Gastrocnemius medialis (tissue), 4 donors: ENCODE results near the gene NRARP. TPM values are rescaled to one million over a fixed set of nuclear protein-coding genes. Genes with fewer than 3 reads are reported as not detected.

Experiments
- ATAC-seq, 2 donors: fragments of 150-250 bp; one replicate each; pipeline ENCODE4 v1.9.1; 2016
- DNase-seq, 2 donors: peaks; one replicate each; pipeline ENCODE4 v3.0.0-alpha.2; 2019
- H3K27ac ChIP-seq, 4 donors: fragments of 200-600 bp; sonication (generic); 1 replicate in 1 of 4; 2 replicates in 3 of 4; pipeline ENCODE4 v1.5.1; 2016 to 2018; ENCODE audit warnings: mild to moderate bottlenecking in 2 of 4, moderate library complexity in 1 of 4
- H3K27me3 ChIP-seq, 3 donors: fragments of 200-600 bp; sonication (generic) in 2 of 3; 1 replicate in 1 of 3; 2 replicates in 2 of 3; pipeline versions ENCODE4 v1.5.1 to v1.6.0; 2016 to 2019; ENCODE audit warnings: mild to moderate bottlenecking in 1 of 3, moderate library complexity in 1 of 3
- H3K36me3 ChIP-seq, 2 donors: fragments of 200-600 bp; sonication (generic) in 1 of 2; one replicate each; pipeline ENCODE4 v1.5.1; 2017 to 2018
- H3K4me1 ChIP-seq, 2 donors: fragments of 200-600 bp; sonication (generic) in 1 of 2; one replicate each; pipeline ENCODE4 v1.5.1; 2016 to 2017; ENCODE audit warnings: mild to moderate bottlenecking in 2 of 2
- H3K4me3 ChIP-seq, 4 donors: fragments of 200-600 bp; sonication (generic) in 3 of 4; 1 replicate in 1 of 4; 2 replicates in 3 of 4; pipeline ENCODE4 v1.5.1; 2016 to 2019; ENCODE audit warnings: mild to moderate bottlenecking in 2 of 4
- H3K9me3 ChIP-seq, 3 donors: fragments of 200-600 bp; sonication (generic) in 2 of 3; 1 replicate in 1 of 3; 2 replicates in 2 of 3; pipeline ENCODE4 v1.5.1; 2016 to 2019
- CTCF ChIP-seq, 5 experiments: fragments of 450-650 bp in 3 of 5; fragments of 200-600 bp in 2 of 5; sonication (generic) in 2 of 5; IDR thresholded peaks in 4 of 5; conservative IDR thresholded peaks in 1 of 5; 1 replicate in 4 of 5; 2 replicates in 1 of 5; pipeline ENCODE4 v1.5.1; 2016 to 2019; ENCODE audit warnings: antibody characterized with exemption in 5 of 5, mild to moderate bottlenecking in 3 of 5, moderate library complexity in 3 of 5
- POLR2A ChIP-seq, 2 donors: fragments of 450-650 bp; IDR thresholded peaks; one replicate each; pipeline ENCODE4 v1.6.1; 2017; ENCODE audit warnings: antibody characterized with exemption in 2 of 2, mild to moderate bottlenecking in 2 of 2, moderate library complexity in 2 of 2
- in situ Hi-C, 4 donors: fragments of 200-750 bp; cut with MboI; loops; one replicate each; pipeline versions ENCODE4 v1.15.0 to v1.8.0; 2017; ENCODE audit warnings: low sequenced_read_pairs in 4 of 4
- intact Hi-C: fragments of 100-400 bp; cut with DNase I; formaldehyde crosslinking; loops from one replicate; pipeline ENCODE4 v1.15.1; 2023; ENCODE audit warnings: low total_unique reads
- total RNA-seq, 4 donors: library from RNA; depleted of rRNA; stranded (reverse); fragments of >200 nt; gene quantifications; one replicate each; pipeline versions ENCODE4 v1.1.0 to v1.2.3, GENCODE V29; 2016

Gene NRARP
- total RNA-seq, 4 donors from 2014 or later = 1.9 to 5.4 (median 3.4) TPM

DNA sequence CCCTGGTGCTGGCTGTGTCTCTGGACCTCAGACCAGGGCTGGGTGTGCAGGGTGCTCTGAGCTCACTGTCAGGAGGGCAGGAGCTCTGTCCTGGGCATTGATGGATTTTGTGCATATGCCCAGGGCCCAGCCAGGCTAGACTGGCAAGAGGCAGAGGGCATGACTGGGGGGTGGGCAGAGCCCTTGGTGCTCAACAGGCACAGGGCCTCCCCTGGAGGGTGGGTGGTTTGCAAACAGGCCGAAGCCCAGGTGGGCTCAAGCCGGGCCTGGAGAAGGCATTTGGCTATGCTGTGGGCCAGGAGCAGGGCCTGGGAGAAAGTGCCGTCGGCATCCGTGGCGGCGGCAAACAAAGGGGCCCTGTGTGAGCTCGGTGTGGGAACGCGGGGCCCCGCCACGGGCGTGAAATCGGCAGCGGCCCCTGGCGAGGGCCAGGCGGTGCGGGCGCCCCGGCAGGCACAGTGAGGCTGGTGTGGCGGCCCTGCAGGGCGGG, 1.9 kb upstream of the NRARP start:
- TF ChIP-seq POLR2A (IDR thresholded peaks at IDR 0.05) (no peak), CTCF (IDR thresholded peaks at IDR 0.05 in 4 of 5, conservative IDR thresholded peaks at IDR 0.05 in 1 of 5) (no peak)
- Histone ChIP-seq H3K27ac (peak overlapping the region in 2 of 4 donors; percentile 78 to 80), H3K4me1 (peaks cover 22 to 33% of the 10 kb centered on the region in 2 donors), H3K36me3 (no peaks in the 10 kb centered on the region), H3K4me3 (no peak overlapping the region), H3K9me3 (no peaks in the 10 kb centered on the region), H3K27me3 (peaks cover 40 to 46% (median 42%) of the 10 kb centered on the region in 3 donors)
- in situ Hi-C loops = no loop called here
- intact Hi-C loops = no loop called here
- ATAC-seq (no peak), DNase-seq (no peak)

- no peak for TF ChIP-seq POLR2A (IDR thresholded peaks at IDR 0.05)
- Histone ChIP-seq H3K27ac (peak overlapping the region; percentile 60 to 81 (median 72)), H3K4me3 (peak overlapping the region in 3 of 4 donors; percentile 43 to 55 (median 47)), H3K9me3 (no peaks in the 10 kb centered on the region), H3K27me3 (peaks cover 44 to 49% (median 47%) of the 10 kb centered on the region in 3 donors), H3K36me3 (no peaks in the 10 kb centered on the region), H3K4me1 (peaks cover 22 to 33% of the 10 kb centered on the region in 2 donors)
- in situ Hi-C loops (no loop called here), intact Hi-C loops (no loop called here)
- ATAC-seq = no peak
- no peak for DNase-seq
These were observed 1.3 kb upstream of the NRARP start for GRCh38 chr9:137303151-137303892.

- in situ Hi-C loops = no loop called here
- Histone ChIP-seq H3K9me3 (no peaks in the 10 kb centered on the region), H3K27ac (peak overlapping the region; percentile 60 to 81 (median 72)), H3K4me3 (peak overlapping the region; percentile 43 to 55 (median 47)), H3K4me1 (peaks cover 22 to 33% of the 10 kb centered on the region in 2 donors), H3K27me3 (peaks cover 47 to 52% (median 51%) of the 10 kb centered on the region in 3 donors), H3K36me3 (no peaks in the 10 kb centered on the region)
- TF ChIP-seq POLR2A (IDR thresholded peaks at IDR 0.05) (no peak), CTCF (IDR thresholded peaks at IDR 0.05 in 4 of 5, conservative IDR thresholded peaks at IDR 0.05 in 1 of 5) (peak in 4 of 5 experiments; percentile 24 to 55 (median 43))
- intact Hi-C loops = no loop called here
- ATAC-seq (peak; percentile 3 to 11), DNase-seq (no peak)
These were observed 529 bp upstream of the NRARP start for GRCh38 chr9:137302449-137303150.

DNA sequence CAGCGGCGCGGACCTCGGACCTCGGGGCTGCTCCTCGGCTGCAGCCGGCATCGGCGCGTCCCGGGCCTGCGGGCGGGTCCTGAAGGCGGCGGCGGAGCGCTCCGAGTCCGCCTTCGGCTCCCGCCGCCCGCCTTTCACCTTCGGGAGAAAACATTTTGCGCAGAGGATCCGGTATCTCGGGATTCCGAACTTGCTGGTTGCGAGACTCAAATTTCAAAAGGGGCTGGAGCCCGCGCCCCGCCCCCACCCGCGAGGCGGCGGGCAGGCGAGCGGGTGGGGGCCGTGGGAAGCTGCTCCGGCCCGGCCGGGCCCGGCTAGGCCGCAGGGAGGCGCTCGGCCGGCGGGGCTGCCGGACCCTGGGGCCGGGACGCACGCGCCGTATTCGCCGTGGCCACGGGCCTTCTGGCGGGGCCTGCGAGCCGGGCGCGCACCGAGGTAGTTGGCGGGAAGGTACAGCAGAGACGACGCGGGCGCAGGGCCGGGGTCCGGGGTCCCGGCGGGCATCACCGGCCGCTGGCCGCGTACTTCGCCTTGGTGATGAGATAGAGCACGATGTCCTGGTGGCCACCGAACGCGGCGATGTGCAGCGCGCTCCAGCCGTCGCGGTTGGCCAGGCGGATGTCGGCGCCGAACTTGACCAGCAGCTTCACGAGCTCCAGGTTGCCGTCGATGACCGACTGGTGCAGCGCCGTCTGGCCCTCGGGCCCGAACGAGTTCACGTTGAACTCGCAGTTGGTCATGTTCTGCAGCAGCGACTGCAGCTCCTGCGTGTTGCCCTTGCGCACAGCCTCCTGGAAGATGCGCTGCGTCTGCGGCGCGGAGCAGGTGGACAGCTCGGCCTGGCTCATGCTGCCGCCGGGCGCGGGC, 757 bp downstream of the NRARP start:
- peak overlapping the region; percentile 27 to 81 (median 78) for H3K27ac ChIP-seq
- in situ Hi-C loops = no loop called here
- peaks cover 45 to 54% (median 50%) of the 10 kb centered on the region in 3 donors for H3K27me3 ChIP-seq

More for the DNA sequence above, 757 bp downstream of the NRARP start:
- TF ChIP-seq POLR2A (IDR thresholded peaks at IDR 0.05) (no peak), CTCF (IDR thresholded peaks at IDR 0.05 in 4 of 5, conservative IDR thresholded peaks at IDR 0.05 in 1 of 5) (peak in 2 of 5 experiments; percentile 20 to 37)
- ATAC-seq (no peak), DNase-seq (no peak)
- H3K9me3 ChIP-seq = no peaks in the 10 kb centered on the region
- intact Hi-C loops = no loop called here
- peak overlapping the region; percentile 44 to 61 (median 52) for H3K4me3 ChIP-seq
- H3K36me3 ChIP-seq = no peaks in the 10 kb centered on the region
- H3K4me1 ChIP-seq = peaks cover 20 to 22% of the 10 kb centered on the region in 2 donors
